ENCODE data around the gene RFPL1.

DNA sequence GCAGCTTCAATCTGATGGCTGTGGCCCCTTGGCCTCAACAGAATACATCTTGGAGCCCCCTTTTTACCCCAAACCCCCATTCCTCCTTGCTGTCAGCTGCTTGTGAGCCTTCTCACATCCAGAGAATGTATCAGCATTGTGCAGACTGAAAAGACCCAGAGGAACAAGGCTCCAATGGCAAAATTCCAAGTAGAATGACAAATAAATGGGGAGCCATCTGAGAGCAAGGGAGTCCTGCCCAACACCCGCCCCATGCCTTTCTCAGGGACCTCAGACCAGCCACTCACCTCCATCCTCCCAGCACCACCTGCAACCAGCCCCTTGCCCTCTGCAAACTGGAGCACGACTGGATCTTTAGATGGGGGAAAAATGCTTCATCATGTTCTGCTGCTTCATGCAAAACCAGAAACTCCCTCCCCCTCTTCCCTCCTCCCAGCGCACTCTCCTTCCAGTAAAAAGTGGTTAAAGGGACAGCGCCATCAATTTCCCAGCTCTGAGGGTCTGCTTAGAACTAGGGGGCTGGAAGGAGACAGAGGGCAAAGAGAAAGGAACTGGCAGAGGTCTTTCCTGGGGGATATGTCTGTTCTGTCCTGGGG, 39.4 kb downstream of the RFPL1 start:
- TF ChIP-seq CTCF (conservative IDR thresholded peaks at IDR 0.05) (no peak), EZH2 (IDR thresholded peaks at IDR 0.05; ENCODE audit: low read depth) (no peak)

All from PC-9 (cell line).